IMR-90 (cell line): Measurements from ENCODE around the gene CLDN22. TPM values are rescaled to one million over a fixed set of nuclear protein-coding genes. Genes with fewer than 3 reads are reported as not detected.

Experiments
- ATAC-seq: fragments of 200-7000 bp; cut with Tn5 transposase; 2 replicates; pipeline ENCODE4 v1.9.1; 2020; ENCODE audit warnings: low read depth, mild to moderate bottlenecking, moderate library complexity
- BruUV-seq: library from RNA; stranded (reverse); fragments of 400-500 nt; replicated peaks from 2 replicates; lab custom pipeline; 2021; lab: Mats Ljungman, UMichigan
- CTCF ChIA-PET: fragments of 300-600 bp; formaldehyde crosslinking; extraction: SDS; loops from one replicate; lab custom pipeline; 2021; ENCODE audit warnings: antibody characterized with exemption; lab: Yijun Ruan, JAX
- POLR2A ChIA-PET: fragments of 300-600 bp; sonication (Branson Sonifier 250); formaldehyde crosslinking; loops from one replicate; lab custom pipeline; 2022; ENCODE audit warnings: antibody characterized with exemption; ENCODE audit not compliant: unreplicated experiment; lab: Charles Lee
- DNase-seq: peaks from one replicate; pipeline ENCODE4 v3.0.0; 2013
- H2AFZ ChIP-seq: replicated peaks from 2 replicates; pipeline ENCODE3; 2013; ENCODE audit warnings: low read length, mild to moderate bottlenecking; ENCODE audit not compliant: poor library complexity
- H2AK5ac ChIP-seq: 2 replicates; pipeline ENCODE4 v1.6.1; 2013; ENCODE audit warnings: low read depth, low read length, inconsistent platforms
- H2AK9ac ChIP-seq: replicated peaks from 2 replicates; pipeline ENCODE3; 2013; ENCODE audit warnings: mild to moderate bottlenecking, low read depth, low read length, moderate library complexity; ENCODE audit not compliant: poor library complexity
- H2BK120ac ChIP-seq: 2 replicates; pipeline ENCODE4 v1.6.1; 2013; ENCODE audit warnings: low read depth, low read length, inconsistent platforms
- H2BK15ac ChIP-seq: 3 replicates; pipeline ENCODE4 v1.6.1; 2013; ENCODE audit warnings: low read depth, low read length, inconsistent platforms
- H2BK20ac ChIP-seq: 2 replicates; pipeline ENCODE4 v1.6.1; 2013; ENCODE audit warnings: low read depth, mild to moderate bottlenecking, inconsistent platforms, low read length, moderate library complexity
- H2BK5ac ChIP-seq: 2 replicates; pipeline ENCODE4 v1.6.1; 2013; ENCODE audit warnings: mild to moderate bottlenecking, low read depth, low read length, inconsistent platforms; ENCODE audit not compliant: poor library complexity, severe bottlenecking
- H3K14ac ChIP-seq: replicated peaks from 2 replicates; pipeline ENCODE4 v1.6.1; 2013; ENCODE audit warnings: low read depth, low read length, inconsistent platforms
- H3K18ac ChIP-seq: 2 replicates; pipeline ENCODE4 v1.6.1; 2013; ENCODE audit warnings: low read depth, low read length, control low read depth
- H3K23ac ChIP-seq: 2 replicates; pipeline ENCODE4 v1.6.1; 2013; ENCODE audit warnings: low read depth, low read length, inconsistent platforms
- H3K27ac ChIP-seq: 2 replicates; pipeline ENCODE4 v1.5.1; 2013; ENCODE audit warnings: mild to moderate bottlenecking, control low read depth, low read length; ENCODE audit not compliant: insufficient read depth
- H3K27me3 ChIP-seq: 2 replicates; pipeline ENCODE4 v1.6.1; 2013; ENCODE audit warnings: low read length; ENCODE audit not compliant: control insufficient read depth, insufficient read depth
- H3K36me3 ChIP-seq: 2 replicates; pipeline ENCODE4 v1.6.1; 2013; ENCODE audit warnings: low read length, mixed read lengths; ENCODE audit not compliant: control insufficient read depth, insufficient read depth
- H3K4ac ChIP-seq: 2 replicates; pipeline ENCODE4 v1.6.1; 2013; ENCODE audit warnings: low read depth, low read length, inconsistent platforms
- H3K4me1 ChIP-seq: 2 replicates; pipeline ENCODE4 v1.6.1; 2013; ENCODE audit warnings: low read length, mixed read lengths; ENCODE audit not compliant: control insufficient read depth, insufficient read depth
- H3K4me2 ChIP-seq: 2 replicates; pipeline ENCODE4 v1.6.1; 2013; ENCODE audit warnings: low read depth, mild to moderate bottlenecking, control low read depth, low read length, moderate library complexity
- H3K4me3 ChIP-seq: 2 replicates; pipeline ENCODE4 v1.5.1; 2013; ENCODE audit warnings: low read depth, mild to moderate bottlenecking, control low read depth, low read length, moderate library complexity; ENCODE audit not compliant: insufficient read depth
- H3K56ac ChIP-seq: 2 replicates; pipeline ENCODE4 v1.6.1; 2013; ENCODE audit warnings: low read length, inconsistent platforms; ENCODE audit not compliant: insufficient read depth; ENCODE audit errors: extremely low read depth
- H3K79me1 ChIP-seq, 2 experiments: 2 replicates each; pipeline ENCODE4 v1.6.1; 2013; ENCODE audit warnings: low read length in 2 of 2, inconsistent platforms in 1 of 2, low read depth in 1 of 2
- H3K9ac ChIP-seq: 2 replicates; pipeline ENCODE4 v1.6.1; 2013; ENCODE audit warnings: low read depth, low read length, control low read depth
- H3K9me1 ChIP-seq: 2 replicates; pipeline ENCODE4 v1.6.1; 2013; ENCODE audit warnings: low read length, inconsistent platforms; ENCODE audit not compliant: insufficient read depth
- H3K9me3 ChIP-seq: 2 replicates; pipeline ENCODE4 v1.6.1; 2013; ENCODE audit warnings: low read length; ENCODE audit not compliant: control insufficient read depth, insufficient read depth
- H4K20me1 ChIP-seq: 2 replicates; pipeline ENCODE4 v1.6.1; 2013; ENCODE audit warnings: low read length, inconsistent platforms; ENCODE audit not compliant: insufficient read depth
- H4K5ac ChIP-seq: 2 replicates; pipeline ENCODE4 v1.6.1; 2013; ENCODE audit warnings: mild to moderate bottlenecking, low read depth, low read length, control low read depth
- H4K8ac ChIP-seq, 2 experiments: 2 replicates each; pipeline ENCODE4 v1.6.1; 2013; ENCODE audit warnings: low read depth in 2 of 2, low read length in 2 of 2, control low read depth in 1 of 2, inconsistent platforms in 1 of 2
- H4K91ac ChIP-seq: 2 replicates; pipeline ENCODE4 v1.6.1; 2013; ENCODE audit warnings: low read depth, low read length, inconsistent platforms; ENCODE audit not compliant: insufficient read depth
- BHLHE40 ChIP-seq: fragments of 150-350 bp; IDR thresholded peaks from 2 replicates; pipeline ENCODE4 v1.6.1; 2016; ENCODE audit warnings: mild to moderate bottlenecking, low read depth, low read length
- CEBPB ChIP-seq: IDR thresholded peaks from 2 replicates; pipeline ENCODE4 v1.6.1; 2012; ENCODE audit warnings: low read depth, low read length, improper control_type of control experiment
- CHD1 ChIP-seq: IDR thresholded peaks from 2 replicates; pipeline ENCODE4 v1.6.1; 2012; ENCODE audit warnings: low read depth, low read length, improper control_type of control experiment
- FOS ChIP-seq: fragments of 150-350 bp; IDR thresholded peaks from 2 replicates; pipeline ENCODE4 v1.6.1; 2016; ENCODE audit warnings: low read depth, low read length
- MAFK ChIP-seq: IDR thresholded peaks from 2 replicates; pipeline ENCODE4 v1.6.1; 2012; ENCODE audit warnings: low read depth, low read length, improper control_type of control experiment
- MAZ ChIP-seq: IDR thresholded peaks from 2 replicates; pipeline ENCODE4 v1.6.1; 2012; ENCODE audit warnings: low read depth, mild to moderate bottlenecking, low read length, improper control_type of control experiment, moderate library complexity, borderline replicate concordance
- MXI1 ChIP-seq: IDR thresholded peaks from 2 replicates; pipeline ENCODE4 v1.6.1; 2012; ENCODE audit warnings: low read depth, mild to moderate bottlenecking, low read length, moderate library complexity, borderline replicate concordance
- NFE2L2 ChIP-seq: fragments of 150-350 bp; IDR thresholded peaks from 2 replicates; pipeline ENCODE4 v1.6.1; 2016; ENCODE audit warnings: low read depth, mild to moderate bottlenecking, low read length
- POLR2A ChIP-seq: IDR thresholded peaks from 2 replicates; pipeline ENCODE4 v1.6.1; 2012; ENCODE audit warnings: mild to moderate bottlenecking, low read depth, low read length
- RAD21 ChIP-seq: IDR thresholded peaks from 2 replicates; pipeline ENCODE4 v1.6.1; 2012; ENCODE audit warnings: low read length, improper control_type of control experiment
- RCOR1 ChIP-seq: IDR thresholded peaks from 2 replicates; pipeline ENCODE4 v1.6.1; 2012; ENCODE audit warnings: mild to moderate bottlenecking, low read length, improper control_type of control experiment; ENCODE audit not compliant: insufficient replicate concordance
- RFX5 ChIP-seq: IDR thresholded peaks from 2 replicates; pipeline ENCODE4 v1.8.0; 2012; ENCODE audit warnings: low read depth, mild to moderate bottlenecking, low read length, moderate library complexity
- SMC3 ChIP-seq: fragments of 150-350 bp; IDR thresholded peaks from 2 replicates; pipeline ENCODE4 v1.6.1; 2016; ENCODE audit warnings: low read depth, mild to moderate bottlenecking, antibody characterized with exemption, low read length, moderate library complexity
- WGBS, 2 experiments: methylation state at CpG; one replicate each; pipeline versions ENCODE4 v1.1.5 to v1.1.7; 2013; ENCODE audit warnings: missing lambda C conversion rate in 2 of 2; ENCODE audit not compliant: insufficient read length in 1 of 2; ENCODE audit errors: extremely low coverage in 2 of 2; 5-methylcytosine and 5-hydroxymethylcytosine counted together
- dilution Hi-C: fragments of 300-500 bp; cut with HindIII; formaldehyde crosslinking; loops from one replicate; pipeline ENCODE4 v1.14.3; 2018; ENCODE audit warnings: low sequenced_read_pairs; ENCODE audit not compliant: unreplicated experiment
- in situ Hi-C: fragments of 300-500 bp; cut with MboI; formaldehyde crosslinking; loops from 3 replicates; pipeline ENCODE4 v1.14.3; 2019; ENCODE audit warnings: low sequenced_read_pairs, inconsistent platforms, mixed read lengths
- intact Hi-C: fragments of 100-400 bp; cut with micrococcal nuclease; formaldehyde crosslinking; loops from 2 replicates; pipeline ENCODE4 v1.10.0; 2022
- polyA plus RNA-seq, 3 experiments: library from polyadenylated mRNA; depleted of rRNA; stranded (reverse); fragments of >200 nt; gene quantifications; 2 replicates each; pipeline ENCODE4 v1.2.3, GENCODE V29; 2012; ENCODE audit warnings: low replicate concordance in 1 of 3
- total RNA-seq: library from RNA; depleted of rRNA; stranded (reverse); fragments of >200 nt; gene quantifications from 2 replicates; pipeline ENCODE4 v1.2.3, GENCODE V29; 2012
- TF ChIP-seq, protein P1 (sequence below): fragments of 150-350 bp; IDR thresholded peaks from 2 replicates; pipeline ENCODE4 v1.6.1; 2017; ENCODE audit warnings: mild to moderate bottlenecking, antibody characterized with exemption, low read length, low read depth
- TF ChIP-seq, protein P2 (sequence below): fragments of 150-350 bp; IDR thresholded peaks from 2 replicates; pipeline ENCODE4 v1.6.1; 2016; ENCODE audit warnings: low read depth, mild to moderate bottlenecking, low read length, moderate library complexity, borderline replicate concordance
- TF ChIP-seq, protein P3 (sequence below): conservative IDR thresholded peaks from 2 replicates; pipeline ENCODE4 v1.5.1; 2012; ENCODE audit warnings: mild to moderate bottlenecking, low read depth, low read length, improper control_type of control experiment

Gene CLDN22
- total and polyA plus RNA-seq, 2 of the 4 experiments (the other 2 are of a cell fraction): not detected

- Histone ChIP-seq H3K4me3 (no peak overlapping the region), H2BK5ac (no peak overlapping the region), H3K36me3 (no peaks in the 10 kb centered on the region), H3K9me1 (no peaks in the 10 kb centered on the region), H2AK5ac (no peak overlapping the region), H3K79me1 (no peaks in the 10 kb centered on the region), H4K20me1 (no peaks in the 10 kb centered on the region), H3K27ac (no peak overlapping the region), H4K8ac (no peak overlapping the region), H3K9me3 (no peaks in the 10 kb centered on the region), H3K14ac (no peak overlapping the region), H3K27me3 (no peaks in the 10 kb centered on the region), H3K4me1 (peaks cover 2% of the 10 kb centered on the region; the same call in 1 of the 2 replicates), H2BK20ac (no peak overlapping the region), H3K56ac (no peak overlapping the region), H4K91ac (no peak overlapping the region), H2BK120ac (no peak overlapping the region), H3K4me2 (no peak overlapping the region), H4K5ac (no peak overlapping the region), H3K9ac (no peak overlapping the region), H2AFZ (no peak overlapping the region), H3K18ac (no peak overlapping the region), H2BK15ac (no peak overlapping the region), H2AK9ac (peak overlapping the region; percentile 23), H3K23ac (no peak overlapping the region), H3K4ac (no peak overlapping the region)
- intact Hi-C loops: no loop called here
- ChIA-PET POLR2A (no interaction called here), CTCF (no interaction called here)
- WGBS, 2 experiments: 40% methylated on average over 2 of the region's 9 CpGs; no CpG with 5 or more reads in 1 of the 2 experiments
- TF ChIP-seq RAD21 (no peak), BHLHE40 (no peak), CEBPB (no peak), POLR2A (no peak), NFE2L2 (no peak), CHD1 (no peak), RCOR1 (no peak), MAFK (no peak), SMC3 (no peak), RFX5 (no peak), FOS (no peak), MAZ (no peak), MXI1 (no peak)
- TF ChIP-seq, protein P1, sequence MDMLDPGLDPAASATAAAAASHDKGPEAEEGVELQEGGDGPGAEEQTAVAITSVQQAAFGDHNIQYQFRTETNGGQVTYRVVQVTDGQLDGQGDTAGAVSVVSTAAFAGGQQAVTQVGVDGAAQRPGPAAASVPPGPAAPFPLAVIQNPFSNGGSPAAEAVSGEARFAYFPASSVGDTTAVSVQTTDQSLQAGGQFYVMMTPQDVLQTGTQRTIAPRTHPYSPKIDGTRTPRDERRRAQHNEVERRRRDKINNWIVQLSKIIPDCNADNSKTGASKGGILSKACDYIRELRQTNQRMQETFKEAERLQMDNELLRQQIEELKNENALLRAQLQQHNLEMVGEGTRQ: no peak
- TF ChIP-seq, protein P2, sequence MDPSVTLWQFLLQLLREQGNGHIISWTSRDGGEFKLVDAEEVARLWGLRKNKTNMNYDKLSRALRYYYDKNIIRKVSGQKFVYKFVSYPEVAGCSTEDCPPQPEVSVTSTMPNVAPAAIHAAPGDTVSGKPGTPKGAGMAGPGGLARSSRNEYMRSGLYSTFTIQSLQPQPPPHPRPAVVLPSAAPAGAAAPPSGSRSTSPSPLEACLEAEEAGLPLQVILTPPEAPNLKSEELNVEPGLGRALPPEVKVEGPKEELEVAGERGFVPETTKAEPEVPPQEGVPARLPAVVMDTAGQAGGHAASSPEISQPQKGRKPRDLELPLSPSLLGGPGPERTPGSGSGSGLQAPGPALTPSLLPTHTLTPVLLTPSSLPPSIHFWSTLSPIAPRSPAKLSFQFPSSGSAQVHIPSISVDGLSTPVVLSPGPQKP: no peak
- TF ChIP-seq, protein P3, sequence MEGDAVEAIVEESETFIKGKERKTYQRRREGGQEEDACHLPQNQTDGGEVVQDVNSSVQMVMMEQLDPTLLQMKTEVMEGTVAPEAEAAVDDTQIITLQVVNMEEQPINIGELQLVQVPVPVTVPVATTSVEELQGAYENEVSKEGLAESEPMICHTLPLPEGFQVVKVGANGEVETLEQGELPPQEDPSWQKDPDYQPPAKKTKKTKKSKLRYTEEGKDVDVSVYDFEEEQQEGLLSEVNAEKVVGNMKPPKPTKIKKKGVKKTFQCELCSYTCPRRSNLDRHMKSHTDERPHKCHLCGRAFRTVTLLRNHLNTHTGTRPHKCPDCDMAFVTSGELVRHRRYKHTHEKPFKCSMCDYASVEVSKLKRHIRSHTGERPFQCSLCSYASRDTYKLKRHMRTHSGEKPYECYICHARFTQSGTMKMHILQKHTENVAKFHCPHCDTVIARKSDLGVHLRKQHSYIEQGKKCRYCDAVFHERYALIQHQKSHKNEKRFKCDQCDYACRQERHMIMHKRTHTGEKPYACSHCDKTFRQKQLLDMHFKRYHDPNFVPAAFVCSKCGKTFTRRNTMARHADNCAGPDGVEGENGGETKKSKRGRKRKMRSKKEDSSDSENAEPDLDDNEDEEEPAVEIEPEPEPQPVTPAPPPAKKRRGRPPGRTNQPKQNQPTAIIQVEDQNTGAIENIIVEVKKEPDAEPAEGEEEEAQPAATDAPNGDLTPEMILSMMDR: no peak
- dilution Hi-C loops: no loop called here
- BruUV-seq: no TSS peak
- ATAC-seq (no peak), DNase-seq (no peak)
- in situ Hi-C loops: no loop called here
These were observed 34.1 kb upstream of the CLDN22 start for GRCh38 chr4:183354219-183354618.
